HEK293 (cell line): ENCODE data around the gene PPDPF.

Experiments
- EGR2 ChIP-seq: fragments of 450-650 bp; formaldehyde crosslinking; IDR thresholded peaks from 2 replicates; pipeline ENCODE4 v1.5.1; 2016; ENCODE audit warnings: low read depth, missing biosample characterization, missing genetic modification characterization
- KLF1 ChIP-seq: fragments of 450-650 bp; formaldehyde crosslinking; IDR thresholded peaks from 2 replicates; pipeline ENCODE4 v1.5.1; 2016; ENCODE audit warnings: missing biosample characterization, missing genetic modification characterization
- KLF17 ChIP-seq: fragments of 450-650 bp; formaldehyde crosslinking; IDR thresholded peaks from 2 replicates; pipeline ENCODE4 v1.5.1; 2016; ENCODE audit warnings: missing biosample characterization, missing genetic modification characterization
- MZF1 ChIP-seq: fragments of 450-650 bp; formaldehyde crosslinking; IDR thresholded peaks from 2 replicates; pipeline ENCODE4 v1.5.1; 2017; ENCODE audit warnings: missing biosample characterization, missing genetic modification characterization, borderline replicate concordance
- SP2 ChIP-seq: fragments of 450-650 bp; formaldehyde crosslinking; IDR thresholded peaks from 2 replicates; pipeline ENCODE4 v1.5.1; 2016; ENCODE audit warnings: missing biosample characterization, missing genetic modification characterization
- SP3 ChIP-seq: fragments of 450-650 bp; formaldehyde crosslinking; IDR thresholded peaks from 2 replicates; pipeline ENCODE4 v1.5.1; 2016; ENCODE audit warnings: missing biosample characterization, missing genetic modification characterization
- ZBTB20 ChIP-seq: fragments of 450-650 bp; formaldehyde crosslinking; IDR thresholded peaks from 2 replicates; pipeline ENCODE4 v1.5.1; 2016; ENCODE audit warnings: missing biosample characterization, missing genetic modification characterization
- ZBTB7A ChIP-seq: fragments of 450-650 bp; formaldehyde crosslinking; IDR thresholded peaks from 2 replicates; pipeline ENCODE4 v1.5.1; 2016; ENCODE audit warnings: low read depth, missing biosample characterization, missing genetic modification characterization
- ZEB2 ChIP-seq: fragments of 450-650 bp; formaldehyde crosslinking; IDR thresholded peaks from 2 replicates; pipeline ENCODE4 v1.5.1; 2016; ENCODE audit warnings: missing biosample characterization, missing genetic modification characterization
- ZNF146 ChIP-seq: fragments of 450-650 bp; formaldehyde crosslinking; IDR thresholded peaks from 2 replicates; pipeline ENCODE4 v1.5.1; 2016; ENCODE audit warnings: missing biosample characterization, missing genetic modification characterization
- ZNF148 ChIP-seq: fragments of 450-650 bp; formaldehyde crosslinking; IDR thresholded peaks from 2 replicates; pipeline ENCODE4 v1.5.0; 2017; ENCODE audit warnings: missing biosample characterization, missing genetic modification characterization, borderline replicate concordance
- ZNF398 ChIP-seq: fragments of 450-650 bp; formaldehyde crosslinking; IDR thresholded peaks from 2 replicates; pipeline ENCODE4 v1.5.1; 2017; ENCODE audit warnings: missing biosample characterization, missing genetic modification characterization
- ZNF423 ChIP-seq: fragments of 450-650 bp; formaldehyde crosslinking; IDR thresholded peaks from 2 replicates; pipeline ENCODE4 v1.5.1; 2016; ENCODE audit warnings: missing biosample characterization, missing genetic modification characterization
- ZNF600 ChIP-seq: fragments of 450-650 bp; formaldehyde crosslinking; IDR thresholded peaks from 2 replicates; pipeline ENCODE4 v1.5.1; 2016; ENCODE audit warnings: missing biosample characterization, missing genetic modification characterization
- TF ChIP-seq, protein P1 (sequence below): fragments of 450-650 bp; formaldehyde crosslinking; optimal IDR thresholded peaks from 2 replicates; pipeline ENCODE3; 2016; ENCODE audit warnings: missing biosample characterization, mild to moderate bottlenecking, missing genetic modification characterization
- TF ChIP-seq, protein P2 (sequence below): fragments of 450-650 bp; IDR thresholded peaks from 2 replicates; pipeline ENCODE4 v1.5.1; 2018; ENCODE audit warnings: missing biosample characterization, missing genetic modification characterization
- TF ChIP-seq, protein P3 (sequence below): fragments of 450-650 bp; formaldehyde crosslinking; IDR thresholded peaks from 2 replicates; pipeline ENCODE4 v1.5.1; 2017; ENCODE audit warnings: missing biosample characterization, missing genetic modification characterization

The PPDPF gene

DNA sequence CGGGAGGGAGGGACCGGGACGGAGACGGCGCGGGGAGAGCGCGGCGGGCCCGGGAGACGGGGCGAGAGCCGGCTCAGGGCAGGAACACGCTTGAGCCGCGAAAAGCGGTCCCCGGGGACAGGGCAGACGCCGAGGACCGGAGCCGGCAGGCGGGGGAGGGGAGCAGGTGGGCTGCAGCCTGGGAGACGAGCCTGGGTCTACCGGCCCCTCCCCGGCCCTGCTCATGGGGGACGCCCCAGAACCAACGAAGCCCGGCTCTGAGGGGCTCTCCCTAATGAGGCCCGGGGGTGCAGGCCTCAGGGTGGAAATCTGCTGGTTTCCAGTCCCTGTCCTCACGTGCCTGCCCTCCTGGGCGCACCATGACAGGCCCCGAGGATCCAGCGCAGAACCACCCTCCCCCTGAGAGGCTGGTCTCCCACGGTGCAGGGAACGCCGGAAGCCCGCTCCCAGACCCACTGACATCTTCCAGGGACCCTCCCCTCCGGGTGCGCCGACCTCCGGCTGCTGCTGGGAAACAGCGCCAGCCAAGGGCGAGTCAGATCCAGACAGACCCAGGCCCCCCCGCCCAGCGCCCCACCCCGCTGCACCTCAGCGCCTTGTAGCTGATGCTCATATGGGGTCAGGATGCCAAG lies 21.1 kb upstream of the PPDPF start (continued):
- 0 out of 2 replicates have a peak, but pooled peaks have one; percentile 10 for TF ChIP-seq ZNF398
- peak; percentile 68 for TF ChIP-seq ZNF423 (tag by site-specific recombination)
- TF ChIP-seq, protein P1, sequence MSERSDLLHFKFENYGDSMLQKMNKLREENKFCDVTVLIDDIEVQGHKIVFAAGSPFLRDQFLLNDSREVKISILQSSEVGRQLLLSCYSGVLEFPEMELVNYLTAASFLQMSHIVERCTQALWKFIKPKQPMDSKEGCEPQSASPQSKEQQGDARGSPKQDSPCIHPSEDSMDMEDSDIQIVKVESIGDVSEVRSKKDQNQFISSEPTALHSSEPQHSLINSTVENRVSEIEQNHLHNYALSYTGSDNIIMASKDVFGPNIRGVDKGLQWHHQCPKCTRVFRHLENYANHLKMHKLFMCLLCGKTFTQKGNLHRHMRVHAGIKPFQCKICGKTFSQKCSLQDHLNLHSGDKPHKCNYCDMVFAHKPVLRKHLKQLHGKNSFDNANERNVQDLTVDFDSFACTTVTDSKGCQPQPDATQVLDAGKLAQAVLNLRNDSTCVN (tag by site-specific recombination): peak; percentile 53
- TF ChIP-seq ZNF148: no peak
- peak; percentile 44; the same call in 1 of the 2 replicates for TF ChIP-seq ZEB2 (tag by site-specific recombination)
- TF ChIP-seq ZBTB20 (tag by site-specific recombination): peak; percentile 90
- TF ChIP-seq, protein P2, sequence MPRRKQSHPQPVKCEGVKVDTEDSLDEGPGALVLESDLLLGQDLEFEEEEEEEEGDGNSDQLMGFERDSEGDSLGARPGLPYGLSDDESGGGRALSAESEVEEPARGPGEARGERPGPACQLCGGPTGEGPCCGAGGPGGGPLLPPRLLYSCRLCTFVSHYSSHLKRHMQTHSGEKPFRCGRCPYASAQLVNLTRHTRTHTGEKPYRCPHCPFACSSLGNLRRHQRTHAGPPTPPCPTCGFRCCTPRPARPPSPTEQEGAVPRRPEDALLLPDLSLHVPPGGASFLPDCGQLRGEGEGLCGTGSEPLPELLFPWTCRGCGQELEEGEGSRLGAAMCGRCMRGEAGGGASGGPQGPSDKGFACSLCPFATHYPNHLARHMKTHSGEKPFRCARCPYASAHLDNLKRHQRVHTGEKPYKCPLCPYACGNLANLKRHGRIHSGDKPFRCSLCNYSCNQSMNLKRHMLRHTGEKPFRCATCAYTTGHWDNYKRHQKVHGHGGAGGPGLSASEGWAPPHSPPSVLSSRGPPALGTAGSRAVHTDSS: no peak
- TF ChIP-seq KLF17 (tag by site-specific recombination): peak; percentile 76
- TF ChIP-seq ZBTB7A (tag by site-specific recombination): peak; percentile 60; the same call in 1 of the 2 replicates
- TF ChIP-seq SP3 (tag by site-specific recombination): peak; percentile 52; the same call in 1 of the 2 replicates
- TF ChIP-seq MZF1 (tag by site-specific recombination): no peak
- TF ChIP-seq ZNF600 (tag by site-specific recombination): peak; percentile 71
- no peak for TF ChIP-seq EGR2 (tag by site-specific recombination)
- peak; percentile 11; the same call in 1 of the 2 replicates for TF ChIP-seq SP2 (tag by site-specific recombination)
- TF ChIP-seq KLF1: peak; percentile 72; the same call in 1 of the 2 replicates
- TF ChIP-seq, protein P3, sequence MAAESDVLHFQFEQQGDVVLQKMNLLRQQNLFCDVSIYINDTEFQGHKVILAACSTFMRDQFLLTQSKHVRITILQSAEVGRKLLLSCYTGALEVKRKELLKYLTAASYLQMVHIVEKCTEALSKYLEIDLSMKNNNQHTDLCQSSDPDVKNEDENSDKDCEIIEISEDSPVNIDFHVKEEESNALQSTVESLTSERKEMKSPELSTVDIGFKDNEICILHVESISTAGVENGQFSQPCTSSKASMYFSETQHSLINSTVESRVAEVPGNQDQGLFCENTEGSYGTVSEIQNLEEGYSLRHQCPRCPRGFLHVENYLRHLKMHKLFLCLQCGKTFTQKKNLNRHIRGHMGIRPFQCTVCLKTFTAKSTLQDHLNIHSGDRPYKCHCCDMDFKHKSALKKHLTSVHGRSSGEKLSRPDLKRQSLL (tag by site-specific recombination): peak; percentile 95
- peak; percentile 31; the same call in 1 of the 2 replicates for TF ChIP-seq ZNF146 (tag by site-specific recombination)
